ENCODE results near the gene MCTP1. TPM values are rescaled to one million over a fixed set of nuclear protein-coding genes. Genes with fewer than 3 reads are reported as not detected.

MCTP1 gene
- polyA plus RNA-seq, 3 donors, result 34.4 to 72.9 (median 55.5) TPM

DNA sequence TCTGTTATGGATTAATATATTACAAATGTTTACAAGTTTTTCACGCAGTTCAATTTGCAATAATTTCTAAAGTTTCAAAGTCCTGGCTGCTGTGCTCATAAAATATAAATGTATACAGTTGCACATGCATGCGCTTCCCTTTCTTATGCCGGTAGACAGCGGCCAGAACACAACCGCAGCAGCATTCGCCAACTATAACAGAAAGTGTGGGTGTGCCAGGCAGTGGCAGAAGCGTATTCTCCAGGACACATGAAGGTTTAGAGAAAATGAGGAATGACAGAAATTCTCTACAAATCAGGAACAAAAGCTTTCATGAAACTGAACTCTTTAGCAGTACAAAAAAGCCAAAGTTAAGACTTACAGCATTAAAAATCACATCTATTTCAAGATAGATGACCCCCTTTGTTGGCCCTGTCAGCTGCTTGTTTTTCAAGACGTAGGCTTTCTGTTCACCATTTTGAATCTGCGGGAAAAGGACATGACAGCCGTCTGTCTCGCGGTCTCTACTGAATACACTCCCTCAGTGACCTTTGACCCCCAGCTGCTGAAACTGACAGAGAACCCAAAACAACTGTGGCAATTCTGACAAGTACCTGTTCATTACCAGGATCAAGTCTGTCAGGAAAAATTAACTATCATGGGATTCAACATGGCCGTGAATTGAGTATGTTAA, 414.2 kb downstream of the MCTP1 start:
- intact Hi-C loops (cut with micrococcal nuclease), result no loop called here
- H4K20me1 ChIP-seq (ENCODE audit: insufficient read depth, low read length), result no peaks in the 10 kb centered on the region
- Mint-ChIP-seq H3K4me3 (no peak overlapping the region), H3K27ac (no peak overlapping the region), H3K9me3 (no peaks in the 10 kb centered on the region), H3K4me1 (no peaks in the 10 kb centered on the region), H3K36me3 (peaks cover 63 to 68% of the 10 kb centered on the region in 2 donors), H3K27me3 (ENCODE audit: low read depth in 3 of 3) (no peaks in the 10 kb centered on the region)
- no peak overlapping the region for H3K4me2 ChIP-seq (replicated peaks; ENCODE audit: extremely low read depth, low read length, poor library complexity, severe bottlenecking)
- H3K9me3 ChIP-seq (replicated peaks in 1 of 2; ENCODE audit: control insufficient read depth in 1 of 2, insufficient read depth in 1 of 2, low read length in 2 of 2), result no peaks in the 10 kb centered on the region
- no peak overlapping the region for H2AFZ ChIP-seq (ENCODE audit: insufficient read depth, low read depth, low read length, poor library complexity, severe bottlenecking)
- DNase-seq, result no peak
- no peaks in the 10 kb centered on the region for H3K4me1 ChIP-seq (ENCODE audit: control insufficient read depth in 1 of 2, insufficient read depth in 2 of 2, low read length in 2 of 2)
- 91% methylated on average over 10 of the region's 13 CpGs for WGBS (ENCODE audit: insufficient coverage)
- H3K4me3 ChIP-seq (replicated peaks in 1 of 3; ENCODE audit: low read depth in 2 of 3, low read length in 3 of 3), result no peak overlapping the region
- TF ChIP-seq, protein P1, sequence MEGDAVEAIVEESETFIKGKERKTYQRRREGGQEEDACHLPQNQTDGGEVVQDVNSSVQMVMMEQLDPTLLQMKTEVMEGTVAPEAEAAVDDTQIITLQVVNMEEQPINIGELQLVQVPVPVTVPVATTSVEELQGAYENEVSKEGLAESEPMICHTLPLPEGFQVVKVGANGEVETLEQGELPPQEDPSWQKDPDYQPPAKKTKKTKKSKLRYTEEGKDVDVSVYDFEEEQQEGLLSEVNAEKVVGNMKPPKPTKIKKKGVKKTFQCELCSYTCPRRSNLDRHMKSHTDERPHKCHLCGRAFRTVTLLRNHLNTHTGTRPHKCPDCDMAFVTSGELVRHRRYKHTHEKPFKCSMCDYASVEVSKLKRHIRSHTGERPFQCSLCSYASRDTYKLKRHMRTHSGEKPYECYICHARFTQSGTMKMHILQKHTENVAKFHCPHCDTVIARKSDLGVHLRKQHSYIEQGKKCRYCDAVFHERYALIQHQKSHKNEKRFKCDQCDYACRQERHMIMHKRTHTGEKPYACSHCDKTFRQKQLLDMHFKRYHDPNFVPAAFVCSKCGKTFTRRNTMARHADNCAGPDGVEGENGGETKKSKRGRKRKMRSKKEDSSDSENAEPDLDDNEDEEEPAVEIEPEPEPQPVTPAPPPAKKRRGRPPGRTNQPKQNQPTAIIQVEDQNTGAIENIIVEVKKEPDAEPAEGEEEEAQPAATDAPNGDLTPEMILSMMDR (IDR thresholded peaks at IDR 0.05), result no peak
- peaks cover 60 to 81% of the 10 kb centered on the region in 2 donors for H3K36me3 ChIP-seq (replicated peaks in 1 of 2; ENCODE audit: control insufficient read depth in 1 of 2, insufficient read depth in 2 of 2, low read length in 2 of 2)
- no peaks in the 10 kb centered on the region for H3K79me2 ChIP-seq (ENCODE audit: insufficient read depth, low read length)
- H3K27me3 ChIP-seq (ENCODE audit: control insufficient read depth in 2 of 2, insufficient read depth in 2 of 2, low read length in 2 of 2), result no peaks in the 10 kb centered on the region
- no peak overlapping the region for H3K27ac ChIP-seq (ENCODE audit: low read depth in 1 of 2, low read length in 2 of 2)
- no peak overlapping the region for H3K9ac ChIP-seq (ENCODE audit: insufficient read depth, low read length, poor library complexity, severe bottlenecking)

DNA sequence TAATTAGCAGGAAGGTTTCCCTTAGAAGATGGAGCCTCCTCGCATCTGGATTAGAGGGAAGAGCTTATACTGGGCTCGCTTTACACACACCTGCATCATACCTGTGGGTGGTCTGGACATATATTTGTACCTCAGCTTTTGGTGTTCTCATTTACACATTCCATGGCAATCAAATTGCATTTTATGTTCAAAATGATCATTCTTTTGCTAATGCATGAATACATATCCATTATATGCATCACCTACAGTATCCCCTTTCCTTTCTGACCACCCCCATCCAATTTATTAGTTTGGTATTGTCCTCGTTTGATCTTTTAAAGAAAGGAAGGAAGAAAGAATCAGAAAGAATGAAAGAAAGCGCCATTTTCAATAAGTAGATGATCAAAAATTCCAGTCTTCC, 415.0 kb downstream of the MCTP1 start:
- Histone ChIP-seq H3K9ac (ENCODE audit: insufficient read depth, low read length, poor library complexity, severe bottlenecking) (no peak overlapping the region), H2AFZ (ENCODE audit: insufficient read depth, low read depth, low read length, poor library complexity, severe bottlenecking) (no peak overlapping the region), H3K27me3 (ENCODE audit: control insufficient read depth in 2 of 2, insufficient read depth in 2 of 2, low read length in 2 of 2) (no peaks in the 10 kb centered on the region), H3K36me3 (replicated peaks in 1 of 2; ENCODE audit: control insufficient read depth in 1 of 2, insufficient read depth in 2 of 2, low read length in 2 of 2) (peaks cover 64 to 78% of the 10 kb centered on the region in 2 donors), H3K4me2 (replicated peaks; ENCODE audit: extremely low read depth, low read length, poor library complexity, severe bottlenecking) (no peak overlapping the region), H3K79me2 (ENCODE audit: insufficient read depth, low read length) (no peaks in the 10 kb centered on the region), H3K27ac (ENCODE audit: low read depth in 1 of 2, low read length in 2 of 2) (no peak overlapping the region), H3K9me3 (replicated peaks in 1 of 2; ENCODE audit: control insufficient read depth in 1 of 2, insufficient read depth in 1 of 2, low read length in 2 of 2) (no peaks in the 10 kb centered on the region), H4K20me1 (ENCODE audit: insufficient read depth, low read length) (no peaks in the 10 kb centered on the region), H3K4me1 (ENCODE audit: control insufficient read depth in 1 of 2, insufficient read depth in 2 of 2, low read length in 2 of 2) (no peaks in the 10 kb centered on the region), H3K4me3 (replicated peaks in 1 of 3; ENCODE audit: low read depth in 2 of 3, low read length in 3 of 3) (no peak overlapping the region)
- no peak overlapping the region for H3K27ac Mint-ChIP-seq
- WGBS (ENCODE audit: insufficient coverage), result no CpG with 5 or more reads among the region's 4 CpGs
- H3K4me1 Mint-ChIP-seq, result no peaks in the 10 kb centered on the region
- H3K9me3 Mint-ChIP-seq, result no peaks in the 10 kb centered on the region
- intact Hi-C loops (cut with micrococcal nuclease), result no loop called here
- DNase-seq, result no peak
- H3K27me3 Mint-ChIP-seq (ENCODE audit: low read depth in 3 of 3), result no peaks in the 10 kb centered on the region
- no peak overlapping the region for H3K4me3 Mint-ChIP-seq
- peaks cover 58 to 63% of the 10 kb centered on the region in 2 donors for H3K36me3 Mint-ChIP-seq
- TF ChIP-seq, protein P1 (IDR thresholded peaks at IDR 0.05), result no peak
